Activated CD8-positive, alpha-beta memory T cell treated with anti-CD3 and anti-CD28 coated beads for 48 hours (primary cell): ENCODE data around the gene PTGDS.

ENCODE experiments used
- DNase-seq, 3 experiments: peaks; one replicate each; pipeline ENCODE4 v3.0.0-alpha.2; 2020; ENCODE audit warnings: low read depth in 2 of 3, low spot score in 2 of 3

The PTGDS gene

DNA sequence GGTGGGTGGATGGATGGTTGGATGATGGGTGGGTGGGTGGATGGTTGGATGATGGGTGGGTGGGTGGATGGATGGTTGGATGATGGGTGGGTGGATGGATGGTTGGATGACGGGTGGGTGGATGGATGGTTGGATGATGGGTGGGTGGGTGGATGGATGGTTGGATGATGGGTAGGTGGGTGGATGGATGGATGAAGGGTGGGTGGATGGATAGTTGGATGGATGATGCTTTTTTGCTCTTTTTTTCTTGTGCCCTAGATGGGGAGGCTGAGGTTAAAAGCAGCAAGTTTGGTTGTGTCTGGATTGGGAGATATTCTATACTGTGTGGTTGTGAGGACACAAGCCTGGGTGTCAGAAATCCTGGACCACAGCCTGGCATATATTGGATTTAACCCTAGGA, 19.8 kb upstream of the PTGDS start:
- DNase-seq, result no peak

- no peak for DNase-seq
Measured at GRCh38 chr9:136957901-136958300, 19.4 kb upstream of the PTGDS start.

GRCh38 chr9:136958473-136958872, 18.8 kb upstream of the PTGDS start:
- DNase-seq, result no peak

GRCh38 chr9:136958898-136959850, 18.1 kb upstream of the PTGDS start:
- DNase-seq, result no peak

DNA sequence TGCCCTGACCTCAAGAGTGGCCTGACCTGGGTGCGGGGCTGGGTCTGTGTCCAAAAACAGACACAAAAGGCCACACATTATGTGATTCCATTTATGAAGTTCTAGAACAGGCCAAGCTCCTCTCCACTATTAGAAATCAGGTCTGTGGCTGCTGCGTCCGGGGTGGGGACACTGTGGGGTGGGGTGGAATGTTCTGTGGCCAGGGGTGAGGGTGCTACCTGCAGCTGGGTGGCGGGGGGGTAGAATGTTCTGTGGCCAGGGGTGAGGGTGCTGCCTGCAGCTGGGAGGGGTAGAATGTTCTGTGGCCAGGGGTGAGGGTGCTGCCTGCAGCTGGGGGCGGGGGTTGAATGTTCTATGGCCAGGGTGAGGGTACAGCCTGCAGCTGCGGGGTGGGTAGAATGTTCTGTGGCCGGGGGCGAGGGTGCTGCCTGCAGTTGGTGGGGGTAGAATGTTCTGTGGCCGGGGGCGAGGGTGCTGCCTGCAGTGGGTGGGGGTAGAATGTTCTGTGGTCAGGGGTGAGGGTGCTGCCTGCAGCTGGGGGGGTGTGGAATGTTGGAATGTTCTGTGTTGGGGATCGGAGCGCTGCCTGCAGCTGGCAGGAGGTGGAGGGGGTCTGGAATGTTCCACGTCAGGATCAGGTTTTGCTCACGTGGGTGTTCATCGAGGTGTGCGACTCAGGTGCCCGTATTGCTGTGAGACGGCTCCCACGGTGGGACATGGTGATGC, 16.9 kb upstream of the PTGDS start:
- no peak for DNase-seq

DNA sequence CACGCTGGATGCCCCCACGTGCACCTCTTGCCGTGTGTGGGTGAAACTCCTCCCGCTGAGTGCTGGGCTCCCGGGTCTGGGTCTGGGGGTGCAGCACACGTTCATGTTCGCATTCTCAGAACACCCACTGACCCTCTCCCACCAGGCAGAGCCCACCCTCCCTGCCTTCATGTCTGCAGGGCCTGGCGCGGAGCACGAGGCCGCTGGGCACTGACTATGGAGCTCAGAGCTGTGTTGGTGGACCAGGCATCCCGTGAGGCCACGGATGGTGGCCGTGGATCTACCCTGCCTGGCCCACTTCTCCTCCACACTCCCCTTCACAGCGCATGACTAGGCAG, 16.4 kb upstream of the PTGDS start:
- DNase-seq, result no peak

- no peak for DNase-seq
Measured at GRCh38 chr9:136961279-136962065, 15.8 kb upstream of the PTGDS start.

- no peak for DNase-seq
Measured at GRCh38 chr9:136962163-136962562, 15.1 kb upstream of the PTGDS start.

- no peak for DNase-seq
Measured at GRCh38 chr9:136962701-136963248, 14.5 kb upstream of the PTGDS start.

DNA sequence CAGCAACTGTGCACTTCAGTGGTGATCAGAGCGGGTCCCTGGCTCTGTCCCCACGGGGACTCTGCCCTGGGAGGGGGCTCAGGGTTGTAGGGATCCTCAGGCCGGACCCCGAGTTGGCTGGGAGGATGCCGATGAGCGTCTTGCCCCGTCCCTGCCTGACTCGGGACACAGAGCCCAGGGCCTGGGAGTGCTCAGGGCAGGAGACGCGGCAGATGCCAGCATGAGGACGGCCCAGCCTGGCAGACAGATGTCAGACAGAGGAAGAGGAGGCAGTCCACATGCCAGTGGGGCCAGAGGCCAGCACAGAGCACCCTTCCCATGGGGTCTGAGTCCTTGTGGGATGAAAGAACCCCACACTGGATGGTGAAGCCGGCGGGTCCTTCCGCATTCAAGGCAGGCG, 14.0 kb upstream of the PTGDS start:
- DNase-seq, result no peak

DNA sequence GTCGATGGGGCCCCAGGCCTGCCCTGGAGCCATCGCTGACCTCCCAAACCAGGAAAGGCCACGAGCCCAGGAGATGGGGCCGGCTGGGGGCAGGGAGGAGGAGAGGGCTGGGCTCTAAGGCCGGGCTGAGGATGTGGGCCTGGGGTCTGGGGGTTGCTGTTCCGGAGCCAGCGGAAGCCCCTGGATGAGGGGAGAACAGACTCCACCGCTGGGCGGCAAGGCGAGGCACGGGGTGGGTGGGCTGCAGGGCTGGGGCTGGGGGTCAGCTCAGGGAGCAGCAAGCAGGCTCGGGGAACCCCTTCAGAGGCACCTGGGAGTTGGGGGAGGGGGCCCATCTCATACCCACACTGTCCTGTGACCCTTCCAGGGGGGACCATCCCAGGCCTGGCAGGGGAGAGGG, 13.6 kb upstream of the PTGDS start:
- no peak for DNase-seq

GRCh38 chr9:136964171-136964689, 13.1 kb upstream of the PTGDS start:
- DNase-seq, result no peak

- no peak for DNase-seq
Measured at GRCh38 chr9:136964833-136965422, 12.4 kb upstream of the PTGDS start.

GRCh38 chr9:136965771-136966484, 11.4 kb upstream of the PTGDS start:
- DNase-seq, result no peak

GRCh38 chr9:136968333-136969127, 8.8 kb upstream of the PTGDS start:
- DNase-seq, result no peak

GRCh38 chr9:136969150-136969549, 8.2 kb upstream of the PTGDS start:
- DNase-seq, result no peak

DNA sequence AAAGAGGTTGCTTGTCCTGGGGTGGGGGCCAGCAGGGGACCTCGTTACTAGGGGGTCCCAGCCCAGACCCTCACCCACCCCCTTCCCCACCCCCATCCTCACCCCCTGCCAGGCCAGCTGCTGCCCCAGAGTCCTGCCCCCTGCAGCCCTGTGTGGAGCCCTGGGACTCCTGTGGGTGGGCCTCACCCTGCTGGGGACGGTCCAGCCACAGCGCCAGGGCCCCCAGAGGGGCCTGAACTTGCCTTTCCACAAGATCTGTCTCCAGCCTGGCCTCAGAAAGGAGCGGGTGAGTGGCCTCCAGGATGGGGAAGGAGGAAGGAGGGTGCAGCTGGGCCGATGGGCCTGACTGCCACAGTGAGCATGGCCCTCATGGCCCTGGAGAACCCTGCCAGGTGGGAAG, 7.5 kb upstream of the PTGDS start:
- no peak for DNase-seq

DNA sequence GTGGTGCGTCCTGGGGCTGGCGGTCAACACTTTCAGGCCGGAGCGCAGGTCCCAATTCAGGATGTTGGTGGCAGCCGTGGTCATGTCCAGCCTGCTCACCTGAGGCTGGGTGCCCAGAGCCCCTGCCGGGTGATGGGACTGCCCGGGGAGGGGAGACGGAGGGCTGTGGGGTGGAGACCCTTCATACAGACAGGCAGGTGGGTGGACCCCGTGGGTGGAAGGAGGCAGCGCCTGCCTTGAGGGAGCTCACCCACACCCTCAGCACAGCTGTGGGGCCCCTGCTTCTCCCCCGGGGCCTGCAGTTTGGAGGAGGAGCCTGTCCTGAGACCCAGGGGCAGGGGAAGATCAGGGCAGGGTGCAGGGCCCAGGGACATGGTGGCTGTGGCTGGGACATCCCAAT, 6.9 kb upstream of the PTGDS start:
- no peak for DNase-seq

DNA sequence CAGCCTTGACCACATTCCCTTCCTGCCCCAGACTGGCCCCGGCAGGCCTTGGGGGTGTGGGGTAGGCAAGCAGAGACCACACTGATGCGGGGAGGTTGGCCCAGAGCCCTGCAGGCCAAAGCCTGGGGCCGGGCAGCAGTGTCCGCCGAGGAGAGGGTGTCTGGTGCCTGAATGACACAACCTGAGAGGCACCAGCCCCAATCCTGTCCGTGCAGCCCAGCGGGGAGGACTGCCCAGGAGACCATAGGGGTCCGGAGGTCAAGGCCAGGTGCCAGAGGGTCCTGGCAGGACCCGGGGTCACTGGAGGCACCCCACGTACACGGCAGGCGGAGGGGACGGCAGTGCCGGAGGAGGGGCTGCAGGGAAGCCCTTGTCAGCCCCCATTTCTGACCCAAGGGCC, 5.6 kb upstream of the PTGDS start:
- DNase-seq, result no peak
